Stimulated activated CD8-positive, alpha-beta memory T cell treated with anti-CD3 and anti-CD28 coated beads, Interleukin-15, amount 100 ng/mL, for 48 hours (primary cell): ENCODE data around the gene KAT6B.
"Not testable (repeated sequence)": the region's sequence is repeated elsewhere in the genome, so short reads cannot be mapped to it uniquely, and the experiment has no call there.

Experiments
- DNase-seq, 2 donors: peaks; one replicate each; pipeline ENCODE4 v3.0.0-alpha.2; 2020; ENCODE audit warnings: low read depth in 2 of 2

The KAT6B gene

GRCh38 chr10:74859546-74859945, 33.1 kb downstream of the KAT6B start:
- DNase-seq, result no peak

- no peak for DNase-seq
Measured at GRCh38 chr10:74862625-74863024, 36.2 kb downstream of the KAT6B start.

GRCh38 chr10:74863551-74863950, 37.2 kb downstream of the KAT6B start:
- no peak for DNase-seq

- DNase-seq, result no peak
Measured at GRCh38 chr10:74867351-74867750, 41.0 kb downstream of the KAT6B start.

DNA sequence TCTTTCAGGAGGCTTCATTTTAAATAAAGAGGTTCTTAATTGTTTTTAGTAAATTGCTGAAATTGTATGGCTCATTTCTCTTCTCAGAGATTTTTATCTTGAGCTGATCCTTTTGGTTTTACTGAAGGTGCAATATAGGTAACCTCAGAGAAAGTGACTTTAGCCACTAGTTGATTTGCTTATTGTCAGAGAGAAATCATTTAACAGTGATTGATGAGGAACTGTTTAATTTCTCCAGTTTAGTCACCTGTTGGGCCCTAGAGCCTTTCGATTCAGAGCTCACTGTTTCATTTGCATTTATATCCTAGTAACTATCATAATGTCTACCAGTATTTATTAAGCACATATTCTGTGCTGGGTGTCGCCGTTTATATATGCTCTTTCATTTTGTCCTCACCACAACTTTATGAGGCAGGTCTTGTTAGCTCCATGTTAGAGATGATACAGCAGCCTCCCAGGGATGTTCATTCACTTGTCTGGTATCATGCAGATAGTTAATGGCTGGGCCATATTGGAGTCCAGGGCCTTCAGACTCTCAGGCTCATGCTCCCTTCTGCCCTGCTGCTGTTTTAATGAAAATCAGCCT, 42.1 kb downstream of the KAT6B start:
- no peak for DNase-seq

GRCh38 chr10:74869635-74870034, 43.2 kb downstream of the KAT6B start:
- DNase-seq, result no peak

DNA sequence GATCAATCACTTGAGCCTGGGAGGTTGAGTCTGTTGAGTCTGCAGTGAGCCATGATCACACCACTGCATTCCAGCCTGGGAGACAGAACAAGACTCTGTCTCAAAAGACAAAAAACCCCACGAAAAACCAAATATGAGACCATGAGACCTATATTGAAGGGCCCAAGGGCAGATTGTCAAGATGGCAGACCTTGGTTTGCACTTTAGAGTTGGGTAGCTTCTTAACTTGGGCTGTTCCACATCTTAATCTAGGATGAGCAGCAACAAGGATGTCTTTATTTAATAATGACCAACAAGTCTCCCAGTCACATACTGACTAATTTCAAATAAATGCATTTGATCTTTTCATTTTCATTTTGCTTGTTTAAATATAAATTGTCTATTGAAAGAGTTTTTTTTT, 43.8 kb downstream of the KAT6B start:
- DNase-seq, result no peak

DNA sequence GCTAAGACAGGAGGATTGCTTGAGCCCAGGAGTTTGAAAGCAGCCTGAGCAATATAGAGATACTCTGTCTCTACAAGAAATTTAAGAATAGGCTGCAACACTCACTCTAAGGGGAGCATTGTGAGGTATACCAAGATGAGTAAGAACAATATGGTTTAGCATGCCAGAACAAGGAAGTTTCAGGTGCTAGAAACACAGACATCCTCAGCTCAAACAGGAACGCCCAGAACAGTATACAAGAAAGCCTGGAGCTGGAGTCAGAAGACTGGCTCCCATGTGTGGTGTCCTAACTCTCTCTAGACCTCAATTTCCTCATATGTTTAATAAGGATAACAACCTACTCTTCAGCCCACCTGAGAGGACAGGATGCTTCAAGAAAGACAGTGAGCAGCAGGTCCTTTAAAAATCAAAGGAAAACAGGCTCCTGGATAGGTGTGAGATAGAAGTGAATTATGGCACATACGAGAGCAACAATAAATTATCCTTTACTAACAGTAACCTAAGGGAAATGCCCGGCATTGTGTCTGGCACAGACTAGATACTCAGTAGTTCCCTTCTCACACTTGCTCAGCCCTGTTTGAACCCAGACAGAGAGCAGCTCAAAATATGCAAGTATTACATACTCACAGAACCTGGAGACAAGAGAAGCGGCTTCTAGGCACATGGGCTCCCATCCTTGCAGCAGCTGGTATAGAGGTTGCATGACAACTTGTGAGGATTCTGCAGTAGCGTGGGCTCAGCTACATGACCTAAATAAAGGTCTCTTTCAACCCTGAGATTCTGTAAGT, 45.4 kb downstream of the KAT6B start:
- DNase-seq, result no peak

GRCh38 chr10:74873803-74874454, 47.5 kb downstream of the KAT6B start:
- no peak for DNase-seq

GRCh38 chr10:74874649-74875048, 48.2 kb downstream of the KAT6B start:
- DNase-seq, result no peak

DNA sequence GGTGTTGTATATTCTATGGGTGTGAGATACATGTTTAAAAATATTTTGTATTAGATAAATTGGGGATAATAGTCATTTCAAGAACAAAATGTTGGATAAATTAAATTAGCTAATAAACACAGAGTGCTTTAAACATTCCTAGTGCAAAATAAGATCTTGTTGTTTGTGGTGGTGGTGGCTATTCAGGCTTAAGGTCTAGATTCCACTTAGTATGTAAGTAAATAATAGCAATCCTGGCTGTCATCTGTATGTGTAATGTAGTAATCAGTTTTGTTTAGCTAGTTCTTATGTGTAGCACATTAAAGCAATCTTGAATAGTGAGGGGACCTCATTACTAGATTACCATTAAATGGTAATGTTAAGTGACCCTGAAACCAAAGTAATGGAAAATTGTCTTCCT, 48.7 kb downstream of the KAT6B start:
- no peak for DNase-seq

GRCh38 chr10:74875966-74876365, 49.6 kb downstream of the KAT6B start:
- DNase-seq, result no peak

- not testable (repeated sequence) for DNase-seq
Measured at GRCh38 chr10:74877054-74877453, 50.7 kb downstream of the KAT6B start.

DNA sequence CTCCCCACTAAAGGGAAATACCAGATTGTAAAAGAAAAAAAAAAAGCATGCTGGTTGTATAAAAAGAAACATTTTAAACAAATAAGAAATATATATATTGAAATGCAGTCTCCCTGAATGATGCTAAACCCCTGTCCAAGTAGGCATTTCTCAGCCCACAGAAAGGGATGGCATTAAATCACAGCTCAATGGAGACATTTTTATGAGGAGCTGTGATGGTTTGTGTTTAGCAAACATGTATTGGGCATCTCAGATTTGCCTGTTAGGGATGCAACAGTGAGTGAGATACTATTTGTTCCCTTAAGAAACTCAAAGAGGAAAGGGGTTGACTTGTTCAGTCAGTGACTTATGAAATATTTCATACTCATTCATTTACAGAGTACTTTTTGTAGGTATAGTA, 51.5 kb downstream of the KAT6B start:
- DNase-seq, result no peak

- DNase-seq, result no peak
Measured at GRCh38 chr10:74880041-74880440, 53.6 kb downstream of the KAT6B start.

GRCh38 chr10:74881253-74881884, 55.0 kb downstream of the KAT6B start:
- no peak for DNase-seq

DNA sequence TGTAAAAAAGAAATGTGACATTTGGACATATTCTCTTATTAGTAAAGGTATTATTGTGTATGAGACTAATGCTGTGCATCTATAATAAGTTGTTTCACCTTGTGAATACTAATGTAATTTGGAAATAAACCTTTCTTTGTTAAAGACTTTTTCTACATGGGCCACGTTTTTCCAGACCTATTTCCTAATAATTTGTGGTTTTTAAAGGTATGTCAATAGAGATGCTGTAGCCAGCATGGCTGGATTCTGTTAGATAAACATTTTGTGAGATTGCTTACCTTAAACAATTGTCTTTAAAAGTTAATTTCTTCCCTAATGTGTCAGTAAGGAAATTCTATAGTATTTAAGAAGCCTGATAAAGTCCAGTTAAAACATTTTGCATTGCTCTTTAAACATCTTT, 56.0 kb downstream of the KAT6B start:
- DNase-seq, result no peak

DNA sequence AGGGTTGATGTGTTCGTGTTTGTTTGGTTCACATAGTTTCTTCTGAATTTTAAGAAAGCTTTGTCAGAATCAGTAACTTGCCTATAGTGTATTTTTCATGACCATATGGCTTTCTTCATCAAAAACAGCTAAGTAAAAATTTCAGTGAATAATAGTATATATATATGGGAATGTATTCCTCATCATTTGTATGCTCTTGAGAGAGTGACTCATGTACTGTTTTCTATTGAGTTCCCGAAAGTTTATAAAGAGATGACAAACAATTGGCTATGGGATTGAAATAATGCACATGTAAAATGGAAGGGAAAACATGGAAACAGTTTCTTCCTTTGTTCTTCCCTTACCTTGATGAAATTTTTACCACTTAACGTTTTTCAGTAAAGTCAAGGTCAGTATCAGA, 56.4 kb downstream of the KAT6B start:
- DNase-seq, result no peak

- DNase-seq, result no peak
Measured at GRCh38 chr10:74883428-74883827, 57.0 kb downstream of the KAT6B start.

- no peak for DNase-seq
Measured at GRCh38 chr10:74887614-74888284, 61.3 kb downstream of the KAT6B start.

- no peak for DNase-seq
Measured at GRCh38 chr10:74888962-74889661, 62.7 kb downstream of the KAT6B start.

DNA sequence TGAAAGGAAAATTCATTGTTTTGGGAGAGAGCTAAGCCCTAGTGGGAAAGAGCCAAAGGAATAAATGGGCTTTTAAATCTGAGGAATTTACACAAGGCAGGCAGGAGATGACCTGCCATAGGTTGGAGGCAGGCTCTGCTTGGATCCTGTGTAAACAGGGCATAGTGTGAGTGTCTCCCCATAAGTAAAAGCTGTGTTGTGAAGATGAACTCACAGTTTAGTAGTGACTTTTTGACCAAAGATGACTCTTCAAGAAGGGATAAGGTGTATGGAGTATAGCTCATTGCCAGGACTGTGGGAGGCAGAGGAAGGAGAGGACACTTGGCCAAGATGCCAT, 63.2 kb downstream of the KAT6B start:
- no peak for DNase-seq
